Measurements from ENCODE around the gene IFIT2. TPM values are rescaled to one million over a fixed set of nuclear protein-coding genes. Genes with fewer than 3 reads are reported as not detected.
"Not testable (repeated sequence)": the region's sequence is repeated elsewhere in the genome, so short reads cannot be mapped to it uniquely, and the experiment has no call there.

Gene IFIT2
- total RNA-seq, 1 experiment from 2014 or later = 1.0 TPM

DNA sequence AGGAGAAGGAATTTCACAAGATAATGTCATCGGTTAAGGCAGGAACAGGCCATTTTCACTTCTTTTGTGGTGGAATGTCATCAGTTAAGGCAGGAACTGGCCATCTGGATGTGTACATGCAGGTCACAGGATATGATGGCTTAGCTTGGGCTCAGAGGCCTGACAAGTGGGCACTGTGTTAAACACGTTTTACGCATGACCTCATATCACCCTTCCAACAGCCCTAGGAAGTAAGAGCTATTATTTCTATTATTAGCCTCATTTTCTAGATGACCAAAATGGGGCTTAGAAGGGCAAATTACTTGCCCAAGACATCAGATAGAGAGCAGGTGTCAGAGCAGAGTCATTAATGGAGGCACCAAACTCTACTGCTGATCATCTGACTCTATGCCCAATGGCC is 28.2 kb downstream of the IFIT2 start:
- RAD21 ChIA-PET (ENCODE audit: low non-redundant PET in 1 of 2, low total read pairs in 2 of 2, uncharacterized antibody in 2 of 2, unreplicated experiment in 2 of 2); DNase-seq (ENCODE audit: low read depth, low spot score); H4K20me1 ChIP-seq (ENCODE audit: insufficient read depth); H2AFZ ChIP-seq (ENCODE audit: low read depth, low read length, poor library complexity, severe bottlenecking); POLR2A ChIA-PET; CTCF ChIA-PET; H3K9me2 ChIP-seq (ENCODE audit: insufficient read depth); BruUV-seq (replicated peaks); H3K9me3 ChIP-seq (ENCODE audit: control insufficient read depth in 1 of 2, insufficient read depth in 1 of 2, low read depth in 1 of 2, low read length in 2 of 2); H3K27ac ChIP-seq (ENCODE audit: low read depth, low read length); H3K4me2 ChIP-seq (ENCODE audit: low read length); H3K79me2 ChIP-seq (ENCODE audit: insufficient read depth, low read length); H3K9ac ChIP-seq (ENCODE audit: low read length); H3K4me3 ChIP-seq (replicated peaks in 1 of 2; ENCODE audit: low read depth in 1 of 2, low read length in 2 of 2); H3K27me3 ChIP-seq (ENCODE audit: insufficient read depth, low read length); intact Hi-C loops (cut with micrococcal nuclease); H3K36me3 ChIP-seq (ENCODE audit: control insufficient read depth in 1 of 2, insufficient read depth in 2 of 2, low read length in 2 of 2); ATAC-seq: not testable (repeated sequence)
- H3K4me1 ChIP-seq (ENCODE audit: control insufficient read depth in 1 of 2, insufficient read depth in 2 of 2, low read length in 2 of 2) = peaks cover 12 to 30% of the 10 kb centered on the region in 2 experiments; a peak in 3 of 4 replicates

DNA sequence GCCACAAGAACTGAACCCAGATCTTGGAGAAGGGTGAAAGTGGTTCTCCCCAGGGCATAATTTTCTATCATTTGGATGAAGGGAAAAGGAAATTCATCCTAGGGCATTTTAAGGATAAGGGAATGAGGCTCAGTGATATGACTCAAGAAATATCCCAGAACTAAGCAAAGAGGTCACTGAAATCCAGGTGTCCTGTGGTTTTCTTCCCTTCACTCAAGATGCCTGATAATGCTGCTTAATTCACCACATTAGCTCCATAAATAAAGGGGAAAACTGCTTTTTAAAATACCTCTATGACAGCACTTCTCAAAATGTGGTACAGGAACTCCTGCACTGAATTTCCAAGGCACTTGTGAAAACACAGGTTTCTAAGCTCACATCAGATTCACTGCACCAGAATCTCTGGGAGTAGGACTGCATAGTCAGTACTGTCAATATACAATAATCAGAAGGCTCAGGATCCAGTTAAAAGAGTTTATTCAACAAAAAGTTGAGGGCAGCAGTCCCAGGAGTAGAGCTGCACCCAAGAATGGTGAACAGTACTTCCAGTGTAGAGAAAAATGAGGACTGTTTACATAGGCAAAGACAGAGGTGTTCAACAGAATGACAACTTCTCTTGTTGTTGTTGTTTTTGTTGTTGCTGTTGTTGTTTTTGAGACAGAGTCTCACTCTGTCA is 28.8 kb downstream of the IFIT2 start:
- POLR2A ChIA-PET = no interaction called here
- no peaks in the 10 kb centered on the region for H4K20me1 ChIP-seq (ENCODE audit: insufficient read depth)
- no peaks in the 10 kb centered on the region for H3K27me3 ChIP-seq (ENCODE audit: insufficient read depth, low read length)
- H3K27ac ChIP-seq (ENCODE audit: low read depth, low read length) = no peak overlapping the region
- H3K4me1 ChIP-seq (ENCODE audit: control insufficient read depth in 1 of 2, insufficient read depth in 2 of 2, low read length in 2 of 2) = peaks cover 12 to 30% of the 10 kb centered on the region in 2 experiments; a peak in 3 of 4 replicates
- RAD21 ChIA-PET (ENCODE audit: low non-redundant PET in 1 of 2, low total read pairs in 2 of 2, uncharacterized antibody in 2 of 2, unreplicated experiment in 2 of 2) = no interaction called here
- H2AFZ ChIP-seq (ENCODE audit: low read depth, low read length, poor library complexity, severe bottlenecking) = no peak overlapping the region
- CTCF ChIA-PET = no interaction called here
- no peak overlapping the region for H3K9ac ChIP-seq (ENCODE audit: low read length)
- H3K4me3 ChIP-seq (replicated peaks in 1 of 2; ENCODE audit: low read depth in 1 of 2, low read length in 2 of 2) = no peak overlapping the region
- no TSS peak for BruUV-seq (replicated peaks)
- TF ChIP-seq, protein P1, sequence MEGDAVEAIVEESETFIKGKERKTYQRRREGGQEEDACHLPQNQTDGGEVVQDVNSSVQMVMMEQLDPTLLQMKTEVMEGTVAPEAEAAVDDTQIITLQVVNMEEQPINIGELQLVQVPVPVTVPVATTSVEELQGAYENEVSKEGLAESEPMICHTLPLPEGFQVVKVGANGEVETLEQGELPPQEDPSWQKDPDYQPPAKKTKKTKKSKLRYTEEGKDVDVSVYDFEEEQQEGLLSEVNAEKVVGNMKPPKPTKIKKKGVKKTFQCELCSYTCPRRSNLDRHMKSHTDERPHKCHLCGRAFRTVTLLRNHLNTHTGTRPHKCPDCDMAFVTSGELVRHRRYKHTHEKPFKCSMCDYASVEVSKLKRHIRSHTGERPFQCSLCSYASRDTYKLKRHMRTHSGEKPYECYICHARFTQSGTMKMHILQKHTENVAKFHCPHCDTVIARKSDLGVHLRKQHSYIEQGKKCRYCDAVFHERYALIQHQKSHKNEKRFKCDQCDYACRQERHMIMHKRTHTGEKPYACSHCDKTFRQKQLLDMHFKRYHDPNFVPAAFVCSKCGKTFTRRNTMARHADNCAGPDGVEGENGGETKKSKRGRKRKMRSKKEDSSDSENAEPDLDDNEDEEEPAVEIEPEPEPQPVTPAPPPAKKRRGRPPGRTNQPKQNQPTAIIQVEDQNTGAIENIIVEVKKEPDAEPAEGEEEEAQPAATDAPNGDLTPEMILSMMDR (IDR thresholded peaks at IDR 0.05 in 2 of 3, conservative IDR thresholded peaks at IDR 0.05 in 1 of 3; ENCODE audit: borderline replicate concordance in 1 of 3, insufficient read depth in 1 of 3, low read depth in 2 of 3, low read length in 2 of 3) = no peak
- TF ChIP-seq, protein P2, sequence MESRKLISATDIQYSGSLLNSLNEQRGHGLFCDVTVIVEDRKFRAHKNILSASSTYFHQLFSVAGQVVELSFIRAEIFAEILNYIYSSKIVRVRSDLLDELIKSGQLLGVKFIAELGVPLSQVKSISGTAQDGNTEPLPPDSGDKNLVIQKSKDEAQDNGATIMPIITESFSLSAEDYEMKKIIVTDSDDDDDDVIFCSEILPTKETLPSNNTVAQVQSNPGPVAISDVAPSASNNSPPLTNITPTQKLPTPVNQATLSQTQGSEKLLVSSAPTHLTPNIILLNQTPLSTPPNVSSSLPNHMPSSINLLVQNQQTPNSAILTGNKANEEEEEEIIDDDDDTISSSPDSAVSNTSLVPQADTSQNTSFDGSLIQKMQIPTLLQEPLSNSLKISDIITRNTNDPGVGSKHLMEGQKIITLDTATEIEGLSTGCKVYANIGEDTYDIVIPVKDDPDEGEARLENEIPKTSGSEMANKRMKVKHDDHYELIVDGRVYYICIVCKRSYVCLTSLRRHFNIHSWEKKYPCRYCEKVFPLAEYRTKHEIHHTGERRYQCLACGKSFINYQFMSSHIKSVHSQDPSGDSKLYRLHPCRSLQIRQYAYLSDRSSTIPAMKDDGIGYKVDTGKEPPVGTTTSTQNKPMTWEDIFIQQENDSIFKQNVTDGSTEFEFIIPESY (IDR thresholded peaks at IDR 0.05; ENCODE audit: extremely low read depth, insufficient replicate concordance, low read length) = no peak
- no peak for TF ChIP-seq FOSL1 (IDR thresholded peaks at IDR 0.05; ENCODE audit: low read depth)
- TF ChIP-seq CBX3 (IDR thresholded peaks at IDR 0.05; ENCODE audit: low read depth) = no peak
- no peak for TF ChIP-seq ELF1 (IDR thresholded peaks at IDR 0.05; ENCODE audit: borderline replicate concordance, low read depth)
- TF ChIP-seq, protein P3, sequence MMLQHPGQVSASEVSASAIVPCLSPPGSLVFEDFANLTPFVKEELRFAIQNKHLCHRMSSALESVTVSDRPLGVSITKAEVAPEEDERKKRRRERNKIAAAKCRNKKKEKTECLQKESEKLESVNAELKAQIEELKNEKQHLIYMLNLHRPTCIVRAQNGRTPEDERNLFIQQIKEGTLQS (IDR thresholded peaks at IDR 0.05) = no peak
- TF ChIP-seq, protein P4, sequence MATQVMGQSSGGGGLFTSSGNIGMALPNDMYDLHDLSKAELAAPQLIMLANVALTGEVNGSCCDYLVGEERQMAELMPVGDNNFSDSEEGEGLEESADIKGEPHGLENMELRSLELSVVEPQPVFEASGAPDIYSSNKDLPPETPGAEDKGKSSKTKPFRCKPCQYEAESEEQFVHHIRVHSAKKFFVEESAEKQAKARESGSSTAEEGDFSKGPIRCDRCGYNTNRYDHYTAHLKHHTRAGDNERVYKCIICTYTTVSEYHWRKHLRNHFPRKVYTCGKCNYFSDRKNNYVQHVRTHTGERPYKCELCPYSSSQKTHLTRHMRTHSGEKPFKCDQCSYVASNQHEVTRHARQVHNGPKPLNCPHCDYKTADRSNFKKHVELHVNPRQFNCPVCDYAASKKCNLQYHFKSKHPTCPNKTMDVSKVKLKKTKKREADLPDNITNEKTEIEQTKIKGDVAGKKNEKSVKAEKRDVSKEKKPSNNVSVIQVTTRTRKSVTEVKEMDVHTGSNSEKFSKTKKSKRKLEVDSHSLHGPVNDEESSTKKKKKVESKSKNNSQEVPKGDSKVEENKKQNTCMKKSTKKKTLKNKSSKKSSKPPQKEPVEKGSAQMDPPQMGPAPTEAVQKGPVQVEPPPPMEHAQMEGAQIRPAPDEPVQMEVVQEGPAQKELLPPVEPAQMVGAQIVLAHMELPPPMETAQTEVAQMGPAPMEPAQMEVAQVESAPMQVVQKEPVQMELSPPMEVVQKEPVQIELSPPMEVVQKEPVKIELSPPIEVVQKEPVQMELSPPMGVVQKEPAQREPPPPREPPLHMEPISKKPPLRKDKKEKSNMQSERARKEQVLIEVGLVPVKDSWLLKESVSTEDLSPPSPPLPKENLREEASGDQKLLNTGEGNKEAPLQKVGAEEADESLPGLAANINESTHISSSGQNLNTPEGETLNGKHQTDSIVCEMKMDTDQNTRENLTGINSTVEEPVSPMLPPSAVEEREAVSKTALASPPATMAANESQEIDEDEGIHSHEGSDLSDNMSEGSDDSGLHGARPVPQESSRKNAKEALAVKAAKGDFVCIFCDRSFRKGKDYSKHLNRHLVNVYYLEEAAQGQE (IDR thresholded peaks at IDR 0.05; ENCODE audit: low read depth) = no peak
- no peaks in the 10 kb centered on the region for H3K9me2 ChIP-seq (ENCODE audit: insufficient read depth)
- ATAC-seq = no peak
- no peak for DNase-seq (ENCODE audit: low read depth, low spot score)
- H3K79me2 ChIP-seq (ENCODE audit: insufficient read depth, low read length) = no peaks in the 10 kb centered on the region
- intact Hi-C loops (cut with micrococcal nuclease) = no loop called here
- H3K4me2 ChIP-seq (ENCODE audit: low read length) = no peak overlapping the region
- no peaks in the 10 kb centered on the region for H3K9me3 ChIP-seq (ENCODE audit: control insufficient read depth in 1 of 2, insufficient read depth in 1 of 2, low read depth in 1 of 2, low read length in 2 of 2)
- H3K36me3 ChIP-seq (ENCODE audit: control insufficient read depth in 1 of 2, insufficient read depth in 2 of 2, low read length in 2 of 2) = no peaks in the 10 kb centered on the region

Data from HCT116 (cell line).